IPS-15b (cell line): ENCODE results near the gene VIT.

Source experiments
- H3K27me3 ChIP-seq: one replicate; pipeline ENCODE4 v1.6.1; 2013; ENCODE audit warnings: low read length; ENCODE audit not compliant: control insufficient read depth, insufficient read depth
- H3K36me3 ChIP-seq: one replicate; pipeline ENCODE4 v1.6.1; 2013; ENCODE audit warnings: low read length; ENCODE audit not compliant: control insufficient read depth, insufficient read depth
- H3K4me1 ChIP-seq: one replicate; pipeline ENCODE4 v1.6.1; 2013; ENCODE audit warnings: mild to moderate bottlenecking, low read length; ENCODE audit not compliant: control insufficient read depth, insufficient read depth
- H3K4me3 ChIP-seq: one replicate; pipeline ENCODE4 v1.5.1; 2013; ENCODE audit warnings: low read depth, low read length
- H3K9ac ChIP-seq: one replicate; pipeline ENCODE4 v1.6.1; 2013; ENCODE audit warnings: low read depth, mild to moderate bottlenecking, low read length
- H3K9me3 ChIP-seq: one replicate; pipeline ENCODE4 v1.6.1; 2013; ENCODE audit warnings: mild to moderate bottlenecking, low read length; ENCODE audit not compliant: control insufficient read depth, insufficient read depth

The VIT gene

DNA sequence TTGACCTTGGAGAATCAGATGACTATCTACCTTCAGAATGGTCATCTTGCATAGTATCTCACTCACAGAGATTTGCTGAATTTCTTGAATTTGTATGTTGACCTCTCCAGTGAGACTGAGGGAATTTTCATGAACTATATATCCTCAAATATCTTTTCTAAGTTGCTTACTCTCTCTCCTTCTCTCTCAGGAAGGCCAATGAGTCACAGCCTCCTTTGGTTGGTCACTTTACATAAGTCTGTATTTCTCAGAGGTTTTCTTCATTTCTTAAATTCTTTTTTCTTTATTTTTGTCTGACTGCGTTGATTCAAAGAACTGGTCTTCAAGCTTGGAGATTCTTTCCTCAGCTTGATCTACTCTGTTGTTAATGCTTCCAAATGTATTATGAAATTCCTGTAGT, 51.7 kb downstream of the VIT start:
- Histone ChIP-seq H3K36me3 (no peaks in the 10 kb centered on the region), H3K4me1 (no peaks in the 10 kb centered on the region), H3K27me3 (no peaks in the 10 kb centered on the region), H3K4me3 (no peak overlapping the region), H3K9ac (no peak overlapping the region), H3K9me3 (peaks cover 3% of the 10 kb centered on the region)

DNA sequence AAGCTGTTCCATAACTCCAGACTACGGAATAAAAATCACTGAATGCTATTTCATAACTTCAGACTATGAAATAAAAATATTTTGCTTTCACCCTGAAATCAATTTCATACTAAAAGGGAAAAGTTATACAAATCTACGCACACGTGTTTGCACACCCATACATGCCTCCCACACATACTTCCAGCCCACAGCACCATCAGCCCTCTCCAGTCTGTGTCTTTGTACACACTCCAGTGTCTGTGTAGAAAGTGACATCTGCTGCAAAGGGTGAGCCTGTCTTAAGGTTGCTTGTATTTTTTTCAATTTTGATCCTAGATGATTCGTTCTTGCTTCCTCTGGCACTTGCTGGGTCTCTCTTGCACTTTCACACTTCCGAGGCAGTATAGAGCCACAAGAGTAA, 53.6 kb downstream of the VIT start:
- Histone ChIP-seq H3K4me1 (peaks cover 10% of the 10 kb centered on the region), H3K27me3 (no peaks in the 10 kb centered on the region), H3K4me3 (no peak overlapping the region)

DNA sequence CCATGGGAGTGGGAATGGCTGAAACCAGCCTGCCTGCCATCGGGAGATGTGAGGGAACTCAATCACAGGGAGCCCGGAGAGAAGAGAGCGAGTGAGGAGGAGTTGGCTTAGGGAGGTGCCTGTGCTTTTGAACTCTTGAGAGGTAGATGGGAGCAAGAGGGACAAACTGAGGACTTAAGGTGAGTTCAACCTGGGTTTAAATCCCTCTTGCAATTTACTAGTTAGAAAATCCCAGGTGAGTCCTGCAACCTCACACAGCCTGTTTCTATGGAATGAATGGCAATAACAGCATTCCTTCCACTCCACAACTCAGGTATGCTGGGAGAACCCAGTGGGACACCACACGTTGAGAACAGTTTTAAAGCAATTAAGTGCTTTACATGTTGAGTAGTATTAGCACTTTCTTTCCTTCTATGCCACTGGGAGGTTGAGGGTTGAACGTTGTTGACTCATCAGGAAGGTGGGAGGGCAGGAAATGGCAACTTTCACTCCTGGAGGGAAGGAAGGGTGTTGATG, 57.3 kb downstream of the VIT start:
- Histone ChIP-seq H3K9me3 (no peaks in the 10 kb centered on the region), H3K27me3 (no peaks in the 10 kb centered on the region), H3K36me3 (no peaks in the 10 kb centered on the region), H3K4me1 (peaks cover 10% of the 10 kb centered on the region), H3K4me3 (no peak overlapping the region), H3K9ac (peak overlapping the region; percentile 9)

More for the DNA sequence above, 53.6 kb downstream of the VIT start:
- Histone ChIP-seq H3K9me3 (peaks cover 3% of the 10 kb centered on the region), H3K9ac (no peak overlapping the region), H3K36me3 (no peaks in the 10 kb centered on the region)

DNA sequence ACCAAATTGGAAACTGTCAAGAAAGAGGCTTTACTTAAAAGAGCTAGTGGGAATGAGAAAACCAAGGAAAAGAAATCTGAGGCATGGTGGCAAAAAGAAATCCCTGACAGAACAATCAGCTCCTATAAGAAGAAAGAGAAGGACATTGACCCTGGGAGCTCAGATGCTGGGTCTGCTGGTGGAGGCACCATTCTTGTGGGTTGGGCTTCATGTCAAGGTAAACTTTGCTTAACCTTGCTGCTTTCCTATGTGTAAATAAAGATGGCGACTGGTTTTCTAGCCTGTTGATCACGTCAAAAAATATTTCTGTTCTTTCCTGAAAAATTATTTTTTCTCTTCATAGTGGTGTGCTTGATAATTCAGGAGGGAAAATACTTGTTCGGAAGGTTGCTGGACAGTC, 58.1 kb downstream of the VIT start:
- Histone ChIP-seq H3K4me3 (no peak overlapping the region), H3K9ac (no peak overlapping the region), H3K4me1 (peaks cover 10% of the 10 kb centered on the region), H3K27me3 (no peaks in the 10 kb centered on the region), H3K36me3 (no peaks in the 10 kb centered on the region), H3K9me3 (no peaks in the 10 kb centered on the region)

DNA sequence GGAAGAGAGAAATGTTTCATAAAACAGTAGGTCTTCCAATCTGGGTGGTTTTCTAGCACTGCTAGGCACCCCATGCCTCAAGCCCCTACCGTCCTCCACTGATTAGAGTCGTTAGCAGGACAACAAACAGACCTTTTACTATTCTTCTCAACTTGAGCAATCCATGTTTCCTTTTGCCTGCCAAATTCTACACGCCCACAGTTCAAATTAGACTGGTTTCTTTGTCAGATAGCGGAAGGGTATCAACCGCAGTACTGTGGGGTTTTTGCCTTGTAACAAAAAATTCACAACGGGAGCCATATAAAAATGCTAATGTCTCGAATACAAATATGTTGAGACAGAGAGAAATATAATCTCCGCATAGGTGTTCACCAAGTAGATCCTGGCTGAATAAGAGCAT, 59.9 kb downstream of the VIT start:
- H3K4me3 ChIP-seq: no peak overlapping the region
- H3K4me1 ChIP-seq: peaks cover 10% of the 10 kb centered on the region
- no peaks in the 10 kb centered on the region for H3K27me3 ChIP-seq
- no peak overlapping the region for H3K9ac ChIP-seq
- no peaks in the 10 kb centered on the region for H3K36me3 ChIP-seq
- H3K9me3 ChIP-seq: no peaks in the 10 kb centered on the region

DNA sequence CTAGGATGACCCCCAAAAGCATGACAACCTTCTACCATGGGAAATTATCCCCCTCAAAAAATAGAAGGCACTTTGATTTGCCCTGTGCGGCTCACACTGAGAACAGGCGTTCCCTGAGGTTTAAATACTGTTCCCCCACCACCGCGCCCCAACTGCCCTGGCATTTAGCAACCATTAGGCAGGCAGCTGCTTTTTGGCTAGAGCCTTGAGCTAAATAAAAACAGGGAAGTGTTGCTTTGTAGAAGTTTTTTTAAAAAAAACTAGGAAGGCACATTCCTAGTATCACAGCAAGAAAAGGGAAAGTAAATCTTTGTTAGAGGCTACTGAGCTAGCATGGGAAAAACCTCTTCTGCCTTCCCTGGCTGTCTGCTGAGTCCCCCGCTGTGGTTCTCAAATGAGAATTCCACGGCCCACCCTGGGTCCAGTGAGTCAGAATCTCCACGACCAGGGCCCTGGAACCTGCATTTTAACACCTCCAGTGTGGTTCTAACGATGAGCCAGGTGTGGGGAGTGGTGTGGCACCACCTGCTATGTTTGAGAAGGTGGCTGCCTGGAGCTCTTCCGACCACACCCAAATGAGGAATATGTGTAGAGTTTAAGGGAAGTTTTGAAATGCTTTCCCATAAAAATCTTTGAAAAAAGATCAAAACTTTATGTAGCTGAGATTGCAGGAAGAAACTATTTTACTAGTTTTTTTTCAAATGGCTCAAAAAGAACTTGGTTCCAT, 66.4 kb downstream of the VIT start:
- no peaks in the 10 kb centered on the region for H3K27me3 ChIP-seq
- no peak overlapping the region for H3K4me3 ChIP-seq
- no peaks in the 10 kb centered on the region for H3K4me1 ChIP-seq
- H3K9me3 ChIP-seq: no peaks in the 10 kb centered on the region
- H3K36me3 ChIP-seq: no peaks in the 10 kb centered on the region
- H3K9ac ChIP-seq: no peak overlapping the region

DNA sequence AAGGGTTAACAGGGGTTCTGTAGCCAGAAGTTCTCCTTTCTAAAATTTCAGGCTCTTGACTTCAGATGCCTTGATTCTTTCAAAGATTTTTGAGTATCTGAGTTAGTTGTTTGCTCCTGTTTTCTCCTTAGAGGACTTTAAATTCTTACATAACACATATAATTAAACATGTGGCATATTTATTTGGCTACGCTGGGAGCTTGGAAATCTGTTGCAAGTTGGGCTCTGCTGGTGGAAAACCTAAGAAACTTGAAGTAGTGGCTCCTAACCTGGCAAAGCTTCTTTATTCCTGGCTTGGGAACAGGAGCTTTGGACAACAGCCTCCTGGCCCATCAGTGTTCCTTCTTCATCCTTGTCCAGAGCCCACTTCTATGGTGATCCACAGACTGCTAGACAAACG, 72.6 kb downstream of the VIT start:
- Histone ChIP-seq H3K9ac (no peak overlapping the region), H3K36me3 (no peaks in the 10 kb centered on the region), H3K4me3 (no peak overlapping the region), H3K4me1 (no peaks in the 10 kb centered on the region), H3K27me3 (no peaks in the 10 kb centered on the region), H3K9me3 (no peaks in the 10 kb centered on the region)

DNA sequence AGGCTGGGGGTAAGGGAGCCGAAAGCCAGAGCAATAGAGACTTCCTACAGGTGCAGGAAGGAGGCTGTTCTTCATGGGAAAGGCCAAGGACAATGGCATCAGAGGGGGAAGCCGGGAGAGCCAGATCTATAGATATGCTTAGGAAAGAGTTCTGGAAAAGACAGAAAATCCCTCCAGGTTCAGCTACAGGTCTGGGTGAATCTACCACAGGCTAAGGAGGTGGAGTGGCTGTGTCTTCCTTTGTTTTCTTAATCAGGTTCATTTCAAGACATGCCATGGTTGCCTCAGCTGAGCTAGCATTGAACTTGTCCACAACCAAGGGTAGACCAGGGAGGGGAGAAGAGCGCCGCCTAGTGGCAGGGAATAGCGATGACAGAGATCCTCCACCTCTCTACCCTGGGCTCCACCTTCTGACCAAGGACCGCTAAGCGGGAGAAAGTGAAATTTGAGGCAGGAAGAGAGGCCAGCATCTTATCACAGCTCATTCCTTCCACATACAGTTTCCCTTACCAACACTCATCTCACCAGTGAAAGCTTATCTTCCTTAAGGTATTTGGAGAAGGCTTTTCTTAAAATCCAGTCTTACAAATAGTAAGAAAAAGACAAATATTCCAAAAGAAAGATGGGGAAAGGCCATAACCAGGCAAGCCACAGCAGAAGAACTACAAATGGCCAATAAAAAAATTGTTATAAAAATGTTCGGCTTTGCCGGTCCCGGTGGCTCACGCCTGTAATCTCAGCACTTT, 74.2 kb downstream of the VIT start:
- Histone ChIP-seq H3K36me3 (no peaks in the 10 kb centered on the region), H3K4me3 (no peak overlapping the region), H3K9ac (no peak overlapping the region), H3K4me1 (no peaks in the 10 kb centered on the region), H3K27me3 (no peaks in the 10 kb centered on the region), H3K9me3 (no peaks in the 10 kb centered on the region)

DNA sequence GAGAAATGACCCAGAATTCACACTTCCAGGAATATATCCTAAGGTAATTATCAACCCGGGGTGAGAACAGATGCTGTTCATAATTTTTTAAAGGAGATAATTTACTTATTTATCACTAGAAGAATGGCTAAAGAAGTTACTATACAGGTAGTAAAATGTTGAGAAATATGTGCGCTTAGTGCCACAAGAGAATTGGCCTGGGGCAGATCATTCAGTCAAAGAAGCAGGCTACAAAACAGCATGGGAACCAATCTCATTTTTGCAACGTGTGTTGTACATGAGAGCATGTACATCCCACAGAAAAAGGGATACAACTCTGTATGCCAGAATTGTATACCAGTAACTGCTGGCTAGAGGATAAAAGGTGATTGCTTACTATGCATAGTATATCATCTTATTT, 75.2 kb downstream of the VIT start:
- no peaks in the 10 kb centered on the region for H3K4me1 ChIP-seq
- no peaks in the 10 kb centered on the region for H3K36me3 ChIP-seq
- no peak overlapping the region for H3K9ac ChIP-seq
- H3K9me3 ChIP-seq: no peaks in the 10 kb centered on the region
- H3K4me3 ChIP-seq: no peak overlapping the region
- no peaks in the 10 kb centered on the region for H3K27me3 ChIP-seq

DNA sequence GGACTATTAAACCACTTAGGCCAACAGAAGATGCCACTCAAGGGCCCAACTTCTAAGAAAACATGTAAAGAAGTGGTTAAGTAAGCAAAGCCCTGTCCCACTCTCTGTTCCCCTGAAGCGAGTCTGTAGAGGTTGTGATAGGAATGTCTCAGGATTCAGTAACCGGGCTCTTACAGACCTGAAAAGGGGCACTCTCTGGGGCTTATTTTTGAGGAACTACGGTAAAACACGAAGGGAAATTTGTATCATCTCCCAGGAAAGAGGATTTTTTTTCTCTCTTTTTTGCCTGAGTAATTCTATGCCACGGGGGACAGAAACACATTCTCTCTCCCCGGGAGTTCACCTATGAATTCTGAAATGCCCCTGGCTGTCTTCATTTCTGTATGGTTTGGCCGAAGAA, 77.4 kb downstream of the VIT start:
- Histone ChIP-seq H3K9me3 (no peaks in the 10 kb centered on the region), H3K36me3 (no peaks in the 10 kb centered on the region), H3K4me1 (no peaks in the 10 kb centered on the region), H3K9ac (no peak overlapping the region), H3K4me3 (no peak overlapping the region), H3K27me3 (no peaks in the 10 kb centered on the region)

DNA sequence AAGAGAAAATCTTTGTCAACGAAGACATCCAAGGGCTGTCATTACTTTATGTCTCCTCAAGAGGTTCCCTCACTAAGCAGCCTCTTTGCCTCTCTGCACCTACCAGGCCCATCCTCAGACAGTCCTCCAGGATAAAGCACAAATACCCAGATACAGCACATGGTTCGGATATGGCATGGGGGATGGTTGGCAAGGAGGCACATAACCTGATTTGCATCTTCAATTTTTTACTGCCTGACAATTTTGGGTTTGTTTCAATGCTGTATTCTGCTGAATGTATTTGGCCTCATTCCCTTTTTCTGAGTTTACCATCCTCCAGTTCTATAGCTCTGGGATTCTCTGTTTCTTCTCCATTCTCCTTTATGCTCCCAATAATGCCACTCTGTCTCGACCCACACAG, 78.8 kb downstream of the VIT start:
- Histone ChIP-seq H3K4me1 (no peaks in the 10 kb centered on the region), H3K4me3 (no peak overlapping the region), H3K9ac (no peak overlapping the region), H3K36me3 (no peaks in the 10 kb centered on the region), H3K27me3 (no peaks in the 10 kb centered on the region), H3K9me3 (no peaks in the 10 kb centered on the region)

DNA sequence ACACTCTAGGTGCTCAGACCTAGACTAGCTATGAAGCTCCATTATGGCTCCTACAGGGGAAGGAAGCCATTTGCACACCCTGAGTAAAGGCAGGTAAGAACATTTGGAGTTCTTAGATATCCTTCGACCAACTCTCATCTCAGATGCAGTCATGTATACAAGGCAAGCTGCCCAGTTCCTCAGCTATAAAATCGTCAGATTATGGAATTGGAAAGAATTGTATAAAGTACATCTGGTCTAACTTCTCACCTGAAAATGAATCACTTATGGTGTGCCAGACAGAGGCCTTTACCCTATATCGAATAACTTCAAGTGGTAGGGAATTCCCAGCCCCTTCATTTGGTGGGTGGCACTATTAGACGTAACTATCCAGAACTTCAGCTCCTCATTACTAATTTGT, 79.3 kb downstream of the VIT start:
- Histone ChIP-seq H3K27me3 (no peaks in the 10 kb centered on the region), H3K36me3 (no peaks in the 10 kb centered on the region), H3K4me3 (no peak overlapping the region), H3K4me1 (peaks cover 3% of the 10 kb centered on the region), H3K9me3 (no peaks in the 10 kb centered on the region), H3K9ac (no peak overlapping the region)
